Keratinocyte (primary cell): ENCODE data around the gene SMAD7.

ENCODE experiments used
- EZH2 ChIP-seq: IDR thresholded peaks from one replicate; pipeline ENCODE4 v1.6.1; 2012; ENCODE audit warnings: inconsistent platforms, mild to moderate bottlenecking, low read length, moderate library complexity
- TF ChIP-seq, protein P1 (sequence below), 3 experiments: IDR thresholded peaks in 1 of 3; conservative IDR thresholded peaks in 1 of 3; optimal IDR thresholded peaks in 1 of 3; 2 replicates in 2 of 3; 3 replicates in 1 of 3; pipeline versions ENCODE3 to v1.5.1; 2011; ENCODE audit warnings: low read length in 3 of 3, mild to moderate bottlenecking in 3 of 3, moderate library complexity in 2 of 3, control low read depth in 1 of 3, inconsistent platforms in 1 of 3; ENCODE audit not compliant: insufficient read depth in 2 of 3; ENCODE audit errors: extremely low read depth in 1 of 3

DNA sequence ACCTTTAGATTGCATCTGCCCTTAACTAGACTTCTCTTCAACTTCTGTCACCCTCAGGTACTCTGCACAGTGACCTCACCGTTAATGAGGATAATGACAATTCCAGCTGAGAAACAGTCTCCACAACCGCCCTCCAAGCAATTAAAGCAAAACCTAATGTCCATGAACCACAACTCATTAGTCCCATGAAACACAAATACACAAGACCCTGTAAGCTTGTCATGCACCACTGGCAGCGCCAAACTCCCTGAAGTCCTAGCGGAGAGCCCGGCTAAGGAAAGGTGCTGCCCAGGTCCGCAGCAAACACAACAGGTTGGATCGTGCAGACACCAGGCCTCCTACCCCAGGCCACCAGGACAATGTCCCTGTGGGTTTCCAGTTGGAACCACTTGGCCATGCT, 7.4 kb downstream of the SMAD7 start:
- TF ChIP-seq, protein P1, sequence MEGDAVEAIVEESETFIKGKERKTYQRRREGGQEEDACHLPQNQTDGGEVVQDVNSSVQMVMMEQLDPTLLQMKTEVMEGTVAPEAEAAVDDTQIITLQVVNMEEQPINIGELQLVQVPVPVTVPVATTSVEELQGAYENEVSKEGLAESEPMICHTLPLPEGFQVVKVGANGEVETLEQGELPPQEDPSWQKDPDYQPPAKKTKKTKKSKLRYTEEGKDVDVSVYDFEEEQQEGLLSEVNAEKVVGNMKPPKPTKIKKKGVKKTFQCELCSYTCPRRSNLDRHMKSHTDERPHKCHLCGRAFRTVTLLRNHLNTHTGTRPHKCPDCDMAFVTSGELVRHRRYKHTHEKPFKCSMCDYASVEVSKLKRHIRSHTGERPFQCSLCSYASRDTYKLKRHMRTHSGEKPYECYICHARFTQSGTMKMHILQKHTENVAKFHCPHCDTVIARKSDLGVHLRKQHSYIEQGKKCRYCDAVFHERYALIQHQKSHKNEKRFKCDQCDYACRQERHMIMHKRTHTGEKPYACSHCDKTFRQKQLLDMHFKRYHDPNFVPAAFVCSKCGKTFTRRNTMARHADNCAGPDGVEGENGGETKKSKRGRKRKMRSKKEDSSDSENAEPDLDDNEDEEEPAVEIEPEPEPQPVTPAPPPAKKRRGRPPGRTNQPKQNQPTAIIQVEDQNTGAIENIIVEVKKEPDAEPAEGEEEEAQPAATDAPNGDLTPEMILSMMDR (optimal IDR thresholded peaks at IDR 0.05 in 1 of 3, IDR thresholded peaks at IDR 0.05 in 1 of 3, conservative IDR thresholded peaks at IDR 0.05 in 1 of 3; ENCODE audit: extremely low read depth in 1 of 3, insufficient read depth in 2 of 3, low read length in 3 of 3), result no peak
- TF ChIP-seq EZH2, result no peak
